Measurements from ENCODE around the gene PLA2G6.

PLA2G6 gene

DNA sequence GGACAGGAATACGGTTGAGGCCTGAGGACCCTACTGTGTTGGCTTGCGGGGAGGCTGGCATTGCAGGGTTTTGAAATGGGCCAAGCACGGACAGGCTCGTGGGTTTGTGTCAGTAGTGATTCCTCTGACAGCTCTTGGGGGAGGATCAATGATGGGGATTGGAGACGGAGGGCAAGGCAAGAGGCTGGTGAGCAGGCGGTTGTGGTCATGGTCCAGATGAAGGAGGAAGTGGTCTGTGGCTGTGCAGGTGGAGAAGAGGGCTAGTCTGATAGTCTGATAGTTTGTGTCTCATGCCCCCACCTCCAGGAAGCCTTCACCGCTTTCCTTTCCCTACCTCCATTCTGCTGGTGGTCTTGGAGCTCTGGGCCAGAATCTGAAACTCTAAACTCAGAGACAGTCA lies 23.2 kb upstream of the PLA2G6 start (continued):
- TF ChIP-seq, protein P1, sequence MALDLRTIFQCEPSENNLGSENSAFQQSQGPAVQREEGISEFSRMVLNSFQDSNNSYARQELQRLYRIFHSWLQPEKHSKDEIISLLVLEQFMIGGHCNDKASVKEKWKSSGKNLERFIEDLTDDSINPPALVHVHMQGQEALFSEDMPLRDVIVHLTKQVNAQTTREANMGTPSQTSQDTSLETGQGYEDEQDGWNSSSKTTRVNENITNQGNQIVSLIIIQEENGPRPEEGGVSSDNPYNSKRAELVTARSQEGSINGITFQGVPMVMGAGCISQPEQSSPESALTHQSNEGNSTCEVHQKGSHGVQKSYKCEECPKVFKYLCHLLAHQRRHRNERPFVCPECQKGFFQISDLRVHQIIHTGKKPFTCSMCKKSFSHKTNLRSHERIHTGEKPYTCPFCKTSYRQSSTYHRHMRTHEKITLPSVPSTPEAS (tag by site-specific recombination; IDR thresholded peaks at IDR 0.05), result no peak
- TF ChIP-seq ZNF843 (tag by site-specific recombination; IDR thresholded peaks at IDR 0.05), result no peak
- TF ChIP-seq ZNF138 (tag by site-specific recombination; IDR thresholded peaks at IDR 0.05; ENCODE audit: borderline replicate concordance), result no peak
- TF ChIP-seq ZNF404 (tag by site-specific recombination; IDR thresholded peaks at IDR 0.05), result no peak
- no peak for TF ChIP-seq ZNF548 (tag by site-specific recombination; IDR thresholded peaks at IDR 0.05)

GRCh38 chr22:38203855-38204514 lies 22.4 kb upstream of the PLA2G6 start:
- no peak for TF ChIP-seq ZNF48 (tag by site-specific recombination; IDR thresholded peaks at IDR 0.05)
- no peak for TF ChIP-seq ZFP41 (tag by site-specific recombination; IDR thresholded peaks at IDR 0.05; ENCODE audit: borderline replicate concordance)
- TF ChIP-seq ZNF600 (tag by site-specific recombination; IDR thresholded peaks at IDR 0.05), result 0 out of 2 replicates have a peak, but pooled peaks have one; percentile 15
- no peaks in the 10 kb centered on the region for H3K36me3 ChIP-seq (ENCODE audit: control insufficient read depth in 2 of 2, insufficient read depth in 1 of 2, low read length in 2 of 2)
- no peak overlapping the region for H3K27ac ChIP-seq (ENCODE audit: extremely low read depth, low read depth, low read length)
- CTCF ChIA-PET, result interaction anchor here (0.6 to 1.4 kb wide), 3 partner anchors 53 to 152 kb away, joined by 4 to 5 read pairs (median 5); no protein-coding TSS in a partner anchor
- no peaks in the 10 kb centered on the region for H3K9me3 ChIP-seq (ENCODE audit: control insufficient read depth, insufficient read depth, low read depth, low read length)
- no peak overlapping the region for H3K4me3 ChIP-seq (ENCODE audit: low read depth, low read length)
- H3K4me1 ChIP-seq (ENCODE audit: control insufficient read depth, insufficient read depth, low read length), result no peaks in the 10 kb centered on the region
- POLR2A ChIA-PET, result interaction anchor here (1.0 kb wide), 1 partner anchor 189 kb away, joined by 3 read pairs; no protein-coding TSS in a partner anchor

- Histone ChIP-seq H3K36me3 (ENCODE audit: control insufficient read depth in 2 of 2, insufficient read depth in 1 of 2, low read length in 2 of 2) (no peaks in the 10 kb centered on the region), H3K4me3 (ENCODE audit: low read depth, low read length) (peak overlapping the region; percentile 64), H3K27ac (ENCODE audit: extremely low read depth, low read depth, low read length) (no peak overlapping the region), H3K4me1 (ENCODE audit: control insufficient read depth, insufficient read depth, low read length) (no peaks in the 10 kb centered on the region), H3K9me3 (ENCODE audit: control insufficient read depth, insufficient read depth, low read depth, low read length) (no peaks in the 10 kb centered on the region)
- peak; percentile 51 for TF ChIP-seq SP2 (tag by site-specific recombination; IDR thresholded peaks at IDR 0.05)
- TF ChIP-seq ZBTB48 (tag by site-specific recombination; IDR thresholded peaks at IDR 0.05), result peak; percentile 66
- TF ChIP-seq ZNF362 (tag by site-specific recombination; IDR thresholded peaks at IDR 0.05), result no peak
- peak; percentile 72 for TF ChIP-seq ZFHX2 (tag by site-specific recombination; conservative IDR thresholded peaks at IDR 0.05)
- peak; percentile 68; the same call in 1 of the 2 replicates for TF ChIP-seq EGR2 (tag by site-specific recombination; IDR thresholded peaks at IDR 0.05; ENCODE audit: low read depth)
- TF ChIP-seq, protein P2, sequence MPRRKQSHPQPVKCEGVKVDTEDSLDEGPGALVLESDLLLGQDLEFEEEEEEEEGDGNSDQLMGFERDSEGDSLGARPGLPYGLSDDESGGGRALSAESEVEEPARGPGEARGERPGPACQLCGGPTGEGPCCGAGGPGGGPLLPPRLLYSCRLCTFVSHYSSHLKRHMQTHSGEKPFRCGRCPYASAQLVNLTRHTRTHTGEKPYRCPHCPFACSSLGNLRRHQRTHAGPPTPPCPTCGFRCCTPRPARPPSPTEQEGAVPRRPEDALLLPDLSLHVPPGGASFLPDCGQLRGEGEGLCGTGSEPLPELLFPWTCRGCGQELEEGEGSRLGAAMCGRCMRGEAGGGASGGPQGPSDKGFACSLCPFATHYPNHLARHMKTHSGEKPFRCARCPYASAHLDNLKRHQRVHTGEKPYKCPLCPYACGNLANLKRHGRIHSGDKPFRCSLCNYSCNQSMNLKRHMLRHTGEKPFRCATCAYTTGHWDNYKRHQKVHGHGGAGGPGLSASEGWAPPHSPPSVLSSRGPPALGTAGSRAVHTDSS (tag by site-specific recombination; IDR thresholded peaks at IDR 0.05), result no peak
- 0 out of 2 replicates have a peak, but pooled peaks have one; percentile 8 for TF ChIP-seq ZNF335 (tag by site-specific recombination; conservative IDR thresholded peaks at IDR 0.05)
- TF ChIP-seq KLF10 (tag by site-specific recombination; IDR thresholded peaks at IDR 0.05), result no peak
- 0 out of 2 replicates have a peak, but pooled peaks have one; percentile 19 for TF ChIP-seq SCRT2 (tag by site-specific recombination; IDR thresholded peaks at IDR 0.05)
- no peak for TF ChIP-seq ZBTB10 (tag by site-specific recombination; IDR thresholded peaks at IDR 0.05)
- POLR2A ChIA-PET, result interaction anchor here (1.0 to 2.1 kb wide), 3 partner anchors 21 to 195 kb away, joined by 3 to 7 read pairs (median 3); partner anchors contain the start of gene PLA2G6
- CTCF ChIA-PET, result interaction anchor here (0.6 to 1.4 kb wide), 2 partner anchors 54 to 89 kb away, joined by 5 read pairs; no protein-coding TSS in a partner anchor
These were observed 21.6 kb upstream of the PLA2G6 start for GRCh38 chr22:38203090-38203810.
